Measurements from ENCODE around the gene AKAP10.
A peak's percentile ranks its signal among the peaks of the same experiment; 100 is the strongest.
"Not testable (repeated sequence)": the region's sequence is repeated elsewhere in the genome, so short reads cannot be mapped to it uniquely, and the experiment has no call there.

Gene AKAP10, protein sequence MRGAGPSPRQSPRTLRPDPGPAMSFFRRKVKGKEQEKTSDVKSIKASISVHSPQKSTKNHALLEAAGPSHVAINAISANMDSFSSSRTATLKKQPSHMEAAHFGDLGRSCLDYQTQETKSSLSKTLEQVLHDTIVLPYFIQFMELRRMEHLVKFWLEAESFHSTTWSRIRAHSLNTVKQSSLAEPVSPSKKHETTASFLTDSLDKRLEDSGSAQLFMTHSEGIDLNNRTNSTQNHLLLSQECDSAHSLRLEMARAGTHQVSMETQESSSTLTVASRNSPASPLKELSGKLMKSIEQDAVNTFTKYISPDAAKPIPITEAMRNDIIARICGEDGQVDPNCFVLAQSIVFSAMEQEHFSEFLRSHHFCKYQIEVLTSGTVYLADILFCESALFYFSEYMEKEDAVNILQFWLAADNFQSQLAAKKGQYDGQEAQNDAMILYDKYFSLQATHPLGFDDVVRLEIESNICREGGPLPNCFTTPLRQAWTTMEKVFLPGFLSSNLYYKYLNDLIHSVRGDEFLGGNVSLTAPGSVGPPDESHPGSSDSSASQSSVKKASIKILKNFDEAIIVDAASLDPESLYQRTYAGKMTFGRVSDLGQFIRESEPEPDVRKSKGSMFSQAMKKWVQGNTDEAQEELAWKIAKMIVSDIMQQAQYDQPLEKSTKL

DNA sequence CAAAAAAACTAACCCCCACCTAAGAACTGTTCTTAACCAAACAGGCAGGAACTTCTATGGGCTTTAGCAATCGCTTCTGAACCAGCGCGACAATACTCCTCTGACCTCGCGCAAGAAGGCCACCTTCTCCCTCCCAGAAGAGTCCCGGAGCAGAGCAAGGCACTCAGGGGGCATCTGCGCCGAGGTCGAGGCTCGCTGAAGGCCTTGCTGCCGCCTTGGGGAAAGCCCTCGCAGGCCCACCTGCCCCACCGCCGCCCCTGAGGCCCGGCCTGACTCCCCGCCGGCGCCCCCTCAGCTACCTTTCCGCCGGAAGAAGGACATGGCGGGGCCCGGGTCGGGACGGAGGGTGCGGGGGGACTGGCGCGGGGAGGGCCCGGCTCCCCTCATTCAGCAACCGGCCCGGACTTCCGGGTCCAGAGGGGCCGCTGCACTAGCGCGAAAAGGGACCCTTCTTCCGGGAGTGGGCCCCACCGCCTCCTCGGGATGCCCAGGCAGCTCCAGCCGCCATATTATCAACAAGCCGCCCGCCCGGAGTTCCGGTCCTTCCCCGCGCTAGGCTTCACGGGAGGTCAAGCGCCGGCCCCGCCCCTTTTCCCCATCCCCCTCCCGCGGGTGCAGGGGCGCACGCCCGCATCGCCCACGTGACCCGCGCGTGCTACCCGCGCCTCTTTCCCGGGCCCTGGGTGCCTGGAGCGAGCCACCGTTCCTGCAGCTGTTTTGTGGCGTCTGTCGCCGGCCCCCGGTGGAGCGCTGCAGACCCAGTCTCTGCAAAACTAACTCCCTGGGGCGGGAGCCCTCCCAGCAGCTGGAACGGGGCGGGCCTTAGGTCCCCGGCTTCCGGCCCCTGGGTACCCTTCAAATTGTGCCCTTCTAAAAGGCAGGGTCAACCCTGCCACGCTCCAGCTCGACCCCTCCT lies at the start of gene AKAP10:
Gene AKAP10 (minus strand): TSS at position 536 of the 916 bp plus-strand sequence. CDS start 149 bp downstream, at position 387.
- DNase-seq, result peak; percentile 87 to 95 (median 89)

DNA sequence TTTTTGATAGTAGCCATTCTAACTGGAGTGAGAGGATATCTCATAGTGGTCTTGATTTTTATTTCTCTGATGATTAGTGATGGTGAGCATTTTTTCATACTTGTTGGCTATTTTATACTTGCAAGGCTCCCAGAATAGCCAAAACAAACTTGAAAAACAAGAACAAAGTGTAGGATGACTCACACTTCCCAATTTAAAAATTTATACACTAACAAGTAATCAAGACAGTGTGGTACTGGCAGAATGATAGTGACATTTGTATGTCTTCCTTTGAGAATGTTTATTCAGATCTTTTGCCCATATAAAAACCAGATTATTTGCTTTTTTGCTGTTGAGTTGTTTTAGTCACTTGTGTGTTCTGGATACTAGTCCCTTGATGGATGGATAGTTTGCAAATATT lies 49.3 kb upstream of the AKAP10 start:
- peak; percentile 25 to 73 (median 73) for DNase-seq

DNA sequence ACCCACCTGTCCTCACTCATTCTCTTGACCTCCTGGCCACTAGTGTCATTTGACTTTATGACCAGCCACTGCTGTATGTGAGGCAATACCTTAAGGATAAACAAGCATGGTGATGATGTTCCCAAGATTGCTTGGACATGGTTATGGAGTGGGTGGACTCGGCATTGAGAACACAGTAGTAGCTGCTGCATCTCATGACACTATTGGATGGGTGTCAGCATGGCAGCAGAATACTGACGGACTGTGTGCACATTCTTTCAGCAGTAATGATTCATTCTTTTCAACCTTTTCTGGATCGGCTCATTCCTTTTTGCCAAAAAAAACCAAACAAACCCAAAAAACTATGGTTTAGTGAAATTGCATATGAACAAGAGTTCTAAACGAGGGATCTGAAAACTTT lies 45.1 kb upstream of the AKAP10 start:
- DNase-seq, result no peak

DNA sequence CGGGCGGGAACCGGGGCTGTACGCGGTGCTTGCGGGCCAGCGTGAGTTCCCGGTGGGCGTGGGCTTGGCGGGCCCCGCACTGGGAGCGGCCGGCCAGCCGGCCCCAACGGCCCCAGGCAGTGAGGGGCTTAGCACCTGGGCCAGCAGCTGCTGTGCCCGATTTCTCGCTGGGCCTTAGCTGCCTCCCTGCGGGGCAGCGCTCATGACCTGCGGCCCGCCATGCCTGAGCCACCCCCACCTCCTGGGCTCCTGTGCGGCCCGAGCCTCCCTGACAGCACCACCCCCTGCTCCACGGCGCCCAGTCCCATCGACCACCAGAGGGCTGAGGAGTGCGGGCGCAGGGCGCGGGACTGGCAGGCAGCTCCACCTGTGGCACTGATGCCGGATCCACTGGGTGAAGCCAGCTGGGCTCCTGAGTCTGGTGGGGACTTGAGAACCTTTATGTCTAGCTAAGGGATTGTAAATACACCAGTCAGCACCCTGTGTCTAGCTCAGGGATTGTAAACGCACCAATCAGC lies 38.9 kb upstream of the AKAP10 start:
- DNase-seq, result not testable (repeated sequence)

DNA sequence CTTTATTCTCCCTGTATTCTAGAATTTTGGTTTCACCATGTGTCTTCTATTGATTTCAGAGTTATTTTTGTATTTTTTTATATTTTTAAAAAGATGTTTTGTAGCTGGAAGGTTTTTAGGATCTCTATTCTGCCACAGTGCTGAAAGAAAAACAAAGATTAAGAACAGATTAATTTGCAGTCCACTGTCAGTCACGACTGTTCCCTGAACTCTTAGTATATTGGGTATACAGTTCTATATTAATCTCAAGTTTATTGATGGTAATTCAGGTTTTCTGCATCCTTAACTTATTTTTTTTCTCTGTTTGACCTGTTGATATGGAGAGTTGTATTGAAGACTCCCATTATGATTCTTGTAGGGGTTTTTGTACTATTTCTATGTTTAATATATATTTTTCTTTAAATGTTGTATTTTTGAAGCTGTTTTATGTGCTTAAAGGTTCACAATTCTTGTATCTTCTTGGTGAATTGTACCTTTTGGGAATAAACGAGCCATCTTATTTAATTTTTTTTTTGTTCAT lies 34.4 kb upstream of the AKAP10 start:
- no peak for DNase-seq

DNA sequence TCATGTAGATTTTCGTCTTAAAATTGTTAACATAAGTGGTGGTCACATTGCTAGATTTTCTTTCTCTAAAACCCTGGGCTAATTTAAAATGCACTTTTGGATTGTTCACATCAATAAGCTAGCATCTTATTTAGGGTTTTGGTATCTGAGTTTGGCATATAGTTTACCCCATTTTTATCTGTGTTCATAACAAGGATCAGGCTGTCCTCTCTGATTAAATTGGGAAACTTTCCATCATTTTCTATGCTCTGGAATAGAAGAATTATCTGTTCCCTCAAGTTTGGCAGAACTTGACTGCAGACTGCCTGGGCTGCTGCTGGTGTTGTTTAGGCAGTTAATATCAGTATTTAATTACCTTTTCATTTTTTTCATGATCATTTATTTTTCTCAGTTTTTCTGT lies 33.3 kb upstream of the AKAP10 start:
- DNase-seq, result no peak

DNA sequence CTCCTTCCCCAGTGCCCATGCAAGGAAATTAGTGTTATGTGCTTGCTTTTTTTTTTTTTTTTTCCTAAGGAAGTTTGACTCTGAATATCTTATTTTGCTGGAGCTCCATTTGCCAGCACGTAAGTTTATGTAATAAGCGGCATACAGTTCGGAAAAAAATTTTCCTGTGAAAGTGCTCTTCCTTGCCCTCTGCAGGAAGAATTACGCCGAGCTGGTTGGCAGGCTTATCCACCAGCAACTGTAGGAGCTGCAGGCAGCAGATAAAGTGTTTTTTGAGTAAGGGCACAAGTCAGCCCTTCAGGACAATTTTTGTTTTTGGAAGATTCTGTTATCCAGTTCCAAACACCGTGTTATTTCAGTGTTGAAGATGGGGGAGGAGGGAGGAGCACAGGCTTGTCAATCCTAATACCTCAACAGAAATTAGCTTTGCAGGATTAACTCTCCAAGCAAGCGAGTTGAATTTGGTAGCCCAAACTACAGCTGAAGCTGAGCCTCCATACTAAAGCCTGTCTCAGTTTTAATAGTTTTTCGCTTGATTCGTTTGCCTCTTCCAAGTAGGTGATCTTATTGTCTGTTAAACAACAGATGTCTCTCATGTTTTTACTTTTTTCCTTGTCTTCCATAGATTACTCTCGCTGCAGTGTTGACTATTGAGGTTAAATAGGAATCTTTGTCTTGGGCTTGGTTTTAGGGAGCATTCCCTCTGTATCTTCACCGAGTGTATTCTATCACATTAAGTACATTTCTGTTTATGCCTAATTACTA lies 32.7 kb upstream of the AKAP10 start:
- peak; percentile 63 to 71 (median 67) for DNase-seq

DNA sequence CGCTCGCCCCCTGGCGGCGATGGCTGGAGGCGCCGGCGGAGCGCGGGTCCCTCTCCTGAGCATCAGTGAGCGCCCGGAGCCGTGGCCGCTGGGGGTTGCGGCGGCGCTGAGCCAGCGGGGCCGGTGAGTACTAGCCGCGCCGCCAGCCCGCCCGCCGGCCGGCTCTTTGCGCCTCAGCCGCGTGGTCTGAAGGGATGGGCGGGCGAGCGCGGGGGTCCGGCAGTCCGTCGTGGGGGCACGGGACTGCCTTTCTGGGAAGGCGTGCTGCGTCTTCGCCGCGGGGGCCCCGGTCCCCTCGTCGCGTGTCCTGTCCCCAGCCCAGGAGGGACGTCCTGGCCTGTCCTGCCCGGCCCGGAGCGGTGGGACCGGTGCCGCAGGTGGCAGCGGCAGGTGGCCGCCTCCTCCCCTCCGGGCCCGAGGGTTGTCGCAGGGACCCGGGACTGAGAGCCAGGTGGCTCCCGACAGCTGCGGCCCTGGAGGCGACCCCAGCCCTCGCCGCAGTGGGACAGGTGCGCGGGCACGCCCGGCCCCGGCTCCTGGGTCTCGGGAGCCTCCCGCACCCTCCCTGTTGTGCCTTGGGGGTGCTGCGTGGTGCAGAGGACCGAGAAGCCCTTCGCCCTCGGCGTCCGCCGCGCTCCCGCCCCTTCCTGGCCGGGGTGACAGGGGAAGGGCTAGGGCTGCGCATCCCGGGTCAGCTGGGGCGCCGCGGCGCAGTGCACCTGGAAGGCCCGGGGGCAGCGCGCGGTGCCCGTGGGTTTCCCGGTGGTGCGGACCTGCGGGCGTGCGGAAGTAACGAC lies 31.9 kb upstream of the AKAP10 start, which contains the start of gene SPECC1:
Gene SPECC1 (plus strand): TSS at position 58 of the 797 bp plus-strand sequence. CDS start 87,293 bp downstream, outside the sequence.
- peak; percentile 79 to 88 (median 86) for DNase-seq

DNA sequence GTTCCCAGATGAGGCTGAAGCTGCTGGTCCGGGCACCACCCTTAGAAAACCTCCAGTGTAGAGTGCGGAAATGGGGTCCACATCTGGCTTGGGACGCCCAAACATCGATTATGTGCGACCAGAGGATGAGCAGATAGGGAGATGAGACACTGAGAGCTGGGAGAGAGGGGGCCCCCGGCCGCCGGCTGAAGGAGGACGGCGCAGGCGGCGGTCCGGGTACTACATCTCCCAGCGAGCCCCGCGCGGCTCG lies 31.3 kb upstream of the AKAP10 start:
- DNase-seq, result no peak

DNA sequence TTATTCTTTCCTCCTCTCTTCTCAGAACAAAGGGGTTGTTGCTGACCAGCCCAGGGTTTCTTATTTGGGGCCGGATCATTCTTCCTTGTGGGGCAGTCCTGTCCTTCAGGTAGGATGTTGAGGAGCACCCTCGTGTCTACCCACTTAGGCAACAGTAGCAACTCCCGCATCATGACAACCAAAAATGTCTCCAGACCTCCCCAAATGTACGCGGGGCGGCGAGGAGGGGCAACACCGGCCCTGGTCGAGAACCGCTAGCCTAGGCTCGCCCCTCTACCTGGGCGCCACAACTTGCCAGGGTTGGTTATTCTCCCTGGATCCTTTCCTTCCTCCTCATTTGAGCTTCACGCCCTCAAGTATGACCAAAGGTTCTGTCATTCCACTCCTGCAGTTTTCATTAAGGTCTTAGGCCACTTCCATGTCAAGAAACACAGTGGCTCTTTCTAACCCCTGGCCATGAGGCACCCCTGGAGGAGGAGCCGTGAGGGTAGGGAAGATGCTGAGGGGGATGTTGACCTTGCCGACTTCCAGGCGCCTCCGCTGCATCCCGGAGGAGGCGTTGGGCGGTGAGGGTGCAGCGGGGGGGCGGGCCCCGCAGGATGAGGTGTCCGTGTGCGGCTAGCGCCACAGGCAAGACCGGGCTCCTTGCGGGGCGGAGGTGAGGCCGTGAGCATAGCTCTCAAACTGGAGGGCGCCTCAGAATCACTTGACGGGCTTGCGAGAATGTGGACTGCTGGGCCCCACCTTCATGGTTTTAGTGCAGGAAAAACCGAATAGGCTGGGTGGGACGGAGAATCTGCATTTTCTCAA lies 30.8 kb upstream of the AKAP10 start:
- peak in 2 of 3 donors; percentile 18 to 19 for DNase-seq

DNA sequence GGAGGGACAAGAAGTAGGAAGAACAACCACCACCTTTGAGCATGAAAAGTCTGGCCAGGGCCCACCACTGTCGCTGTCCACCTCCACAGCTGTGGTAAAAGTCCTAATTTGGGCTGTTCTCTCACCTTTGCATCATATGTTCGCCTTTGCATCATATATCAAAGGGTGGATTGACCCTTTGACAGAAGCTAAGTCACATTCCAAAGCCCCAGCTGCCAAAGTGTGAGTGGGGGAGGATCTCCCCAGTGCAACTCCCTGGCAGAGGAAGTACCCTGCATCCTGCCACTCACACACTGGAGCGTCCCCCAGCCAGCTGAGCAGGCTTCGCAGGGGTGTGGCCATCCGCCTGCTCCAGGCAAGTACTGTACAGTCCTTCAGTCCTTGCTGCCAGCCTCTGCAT lies 18.9 kb upstream of the AKAP10 start:
- DNase-seq, result peak; percentile 42 to 85 (median 50)

DNA sequence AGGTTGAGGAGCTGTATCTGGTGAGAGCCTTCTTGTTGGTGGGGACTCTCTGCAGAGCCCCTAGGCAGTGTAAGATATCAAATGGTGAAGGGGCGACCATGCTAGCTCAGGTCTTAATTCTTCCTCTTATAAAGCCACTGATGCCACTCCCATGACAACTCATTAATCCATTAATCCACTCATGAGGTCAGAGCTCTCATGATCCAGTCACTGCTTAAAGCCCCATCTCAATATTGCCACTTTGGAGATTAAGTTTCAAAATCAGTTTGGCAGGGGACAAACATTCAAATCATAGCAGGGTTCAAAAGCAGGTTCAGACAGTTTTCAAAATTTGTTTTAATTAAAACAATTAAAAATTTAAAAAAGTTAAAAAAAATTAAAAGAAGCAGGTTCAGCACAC lies 18.5 kb upstream of the AKAP10 start:
- no peak for DNase-seq

DNA sequence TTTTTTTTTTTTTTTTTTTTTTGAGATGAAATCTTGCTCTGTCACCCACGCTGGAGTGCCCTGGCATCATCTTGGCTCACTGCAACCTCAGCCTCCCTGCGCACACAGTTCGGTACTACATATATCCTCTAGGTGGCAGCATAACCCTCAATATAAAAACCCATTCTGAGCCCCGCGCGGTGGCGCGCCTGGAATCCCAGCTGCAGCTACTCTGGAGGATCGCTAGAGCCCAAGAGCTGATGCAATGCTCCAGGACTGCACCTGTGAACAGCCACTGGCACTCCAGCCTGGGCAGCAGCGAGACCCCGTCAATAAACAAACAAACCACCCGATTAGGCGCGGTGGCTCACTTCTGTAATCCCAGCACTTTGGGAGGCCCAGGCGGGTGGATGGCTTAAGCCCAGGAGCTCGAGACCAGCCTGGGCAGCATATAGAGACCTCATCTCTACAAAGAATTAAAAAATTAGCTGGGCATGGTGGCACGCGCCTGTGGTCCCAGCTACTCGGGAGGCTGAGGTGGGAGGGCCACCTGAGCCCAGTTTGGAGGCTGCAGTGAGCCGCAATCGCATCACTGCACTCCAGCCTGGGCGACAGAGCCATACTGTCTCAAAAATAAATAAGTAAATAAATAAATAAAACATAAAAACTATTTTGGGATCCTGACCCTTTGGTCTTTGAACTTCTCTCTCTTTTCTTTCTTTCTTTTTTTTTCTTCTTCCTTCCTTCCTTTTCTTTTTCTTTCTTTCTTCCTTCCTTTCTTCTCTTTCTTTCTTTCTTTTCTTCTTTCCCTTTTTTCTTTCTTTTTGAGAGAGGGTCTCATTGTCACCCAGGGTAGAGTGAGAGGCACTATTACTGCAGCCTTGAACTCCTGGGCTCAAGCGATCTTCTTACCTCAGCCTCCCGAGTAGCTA lies 15.4 kb upstream of the AKAP10 start:
- DNase-seq, result peak; percentile 91 to 95 (median 91)

DNA sequence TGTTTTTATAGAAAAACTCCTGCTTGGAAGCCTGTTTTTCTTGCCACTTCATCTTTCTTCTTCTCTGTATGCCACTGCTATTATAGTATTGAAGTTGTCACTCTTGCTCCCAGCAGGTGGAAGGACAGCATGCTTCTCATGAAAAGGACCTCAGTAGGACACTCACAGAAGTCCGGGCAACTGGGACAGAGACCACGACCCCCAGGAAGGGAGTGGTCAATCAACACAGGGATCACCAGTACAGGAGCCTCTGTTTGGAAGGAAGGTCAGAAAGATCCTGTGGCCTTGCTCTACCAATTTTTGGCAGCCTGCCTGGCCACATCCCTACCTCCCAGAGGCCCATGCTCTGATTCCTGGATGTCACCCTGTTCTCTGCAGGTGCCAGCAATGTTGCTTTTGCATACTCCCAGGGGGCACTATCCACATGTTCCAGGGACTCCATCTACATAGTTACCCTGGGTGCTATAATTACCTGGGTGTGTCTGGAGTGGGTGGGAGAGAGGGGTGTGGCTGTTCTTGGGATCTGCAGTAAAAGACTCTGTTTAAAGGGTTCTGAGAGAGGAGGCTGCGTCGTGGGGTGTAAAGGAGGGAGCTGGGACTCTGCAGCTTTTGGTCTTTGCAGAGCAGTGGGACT lies 13.7 kb upstream of the AKAP10 start:
- no peak for DNase-seq

DNA sequence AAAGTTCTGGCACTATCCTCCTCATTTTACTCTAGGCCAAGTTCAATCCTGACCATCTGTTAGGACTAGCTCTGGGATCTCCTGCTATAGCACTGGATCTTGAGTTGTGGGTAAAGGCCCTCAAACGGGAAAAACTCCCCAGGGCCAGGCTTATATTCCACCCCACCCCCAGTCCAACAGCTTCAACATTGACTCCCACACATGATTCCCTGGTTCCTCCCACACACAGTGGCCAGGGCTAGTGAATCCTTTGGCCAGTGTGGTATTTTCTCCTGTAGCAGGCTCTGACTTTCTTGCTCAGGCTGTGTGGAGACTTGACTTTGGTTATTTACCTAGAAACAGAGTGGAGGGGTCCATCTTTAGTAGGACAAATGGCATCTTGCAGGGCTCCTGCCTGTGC lies 10.3 kb upstream of the AKAP10 start:
- DNase-seq, result peak in 1 of 3 donors; percentile 28

DNA sequence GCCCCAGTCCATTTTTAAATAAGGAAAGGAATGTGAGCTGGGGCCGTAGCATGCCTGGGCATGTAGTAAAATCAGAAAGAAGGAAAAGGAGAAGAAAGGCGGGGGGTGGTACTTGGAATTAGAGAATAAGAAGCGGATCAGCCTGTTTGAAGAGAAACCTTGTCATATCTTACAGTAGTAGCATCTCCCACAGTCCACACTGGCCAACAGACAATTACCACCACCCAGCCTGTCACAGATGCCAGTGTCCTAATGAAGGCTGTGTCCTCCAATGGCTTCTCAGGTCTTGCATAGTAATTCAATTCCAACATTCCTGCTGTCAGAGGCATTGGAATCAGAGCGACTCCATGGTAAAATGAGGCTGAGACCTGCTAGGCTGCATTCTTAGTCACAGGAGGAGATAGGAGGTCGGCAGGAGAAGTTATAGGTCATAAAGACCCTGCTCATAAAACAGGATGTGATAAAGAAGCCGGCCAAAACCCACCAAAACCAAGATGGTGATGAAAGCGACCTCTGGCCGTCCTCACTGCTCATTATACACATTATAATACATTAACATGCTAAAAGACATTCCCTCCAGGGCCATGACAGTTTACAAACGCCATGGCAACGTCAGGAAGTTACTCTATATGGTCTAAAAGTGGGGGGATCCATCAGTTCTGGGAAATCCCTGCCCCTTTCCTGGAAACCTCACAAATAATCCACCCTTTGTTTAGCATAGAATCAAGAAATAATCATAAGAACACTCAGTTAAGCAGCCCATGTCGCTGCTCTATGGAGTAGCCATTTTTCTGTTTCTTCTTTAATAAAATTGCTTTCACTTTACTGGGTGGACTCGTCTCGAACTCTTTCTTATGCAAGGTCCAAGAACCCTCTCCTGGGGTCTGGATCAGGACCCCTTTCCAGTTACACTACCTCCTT lies 9.6 kb upstream of the AKAP10 start:
- no peak for DNase-seq

All from suppressor macrophage treated with lipopolysaccharide for 1 hour (primary cell).